C4-2B (cell line): ENCODE measurements around the gene WWOX.

ENCODE experiments used
- H3K27ac ChIP-seq: fragments of 450-650 bp; 2 replicates; pipeline ENCODE4 v1.5.1; 2017
- ZFX ChIP-seq: fragments of 450-650 bp; IDR thresholded peaks from 2 replicates; pipeline ENCODE4 v1.6.1; 2017
- TF ChIP-seq, protein P1 (sequence below): fragments of 450-650 bp; conservative IDR thresholded peaks from 2 replicates; pipeline ENCODE4 v1.5.1; 2017; ENCODE audit warnings: mild to moderate bottlenecking

The WWOX gene

DNA sequence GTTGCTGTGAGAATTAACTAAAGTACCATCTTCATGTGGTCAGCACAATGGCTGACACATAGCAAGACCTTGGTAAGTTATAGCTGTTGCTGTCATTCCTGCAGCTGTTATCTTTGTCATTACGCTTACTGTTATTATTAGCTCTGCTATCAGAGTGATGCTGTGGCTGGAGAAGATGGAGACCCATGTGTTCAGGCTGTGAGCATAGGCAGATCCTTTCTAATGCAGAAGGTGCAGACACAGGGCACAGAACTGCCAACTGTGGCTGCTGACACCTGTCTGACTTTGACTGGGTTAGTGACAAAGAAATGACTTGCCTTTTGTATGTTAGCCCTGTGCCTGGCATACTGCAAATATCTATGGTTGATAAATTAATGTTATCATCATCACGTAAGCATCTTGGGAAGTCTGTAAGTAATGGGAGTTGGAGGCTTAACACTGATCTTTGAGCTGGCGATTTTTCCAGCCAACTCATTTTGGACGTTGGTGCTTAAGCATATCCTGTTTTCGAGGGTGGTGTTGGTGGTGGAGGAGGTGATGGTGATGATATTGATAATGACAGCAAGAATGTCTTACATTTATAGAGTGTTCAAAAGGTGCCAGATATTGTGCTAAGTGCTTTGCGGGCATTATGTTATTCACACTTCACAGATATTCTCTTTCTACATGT, 695.3 kb downstream of the WWOX start:
- H3K27ac ChIP-seq = no peak overlapping the region
- TF ChIP-seq, protein P1, sequence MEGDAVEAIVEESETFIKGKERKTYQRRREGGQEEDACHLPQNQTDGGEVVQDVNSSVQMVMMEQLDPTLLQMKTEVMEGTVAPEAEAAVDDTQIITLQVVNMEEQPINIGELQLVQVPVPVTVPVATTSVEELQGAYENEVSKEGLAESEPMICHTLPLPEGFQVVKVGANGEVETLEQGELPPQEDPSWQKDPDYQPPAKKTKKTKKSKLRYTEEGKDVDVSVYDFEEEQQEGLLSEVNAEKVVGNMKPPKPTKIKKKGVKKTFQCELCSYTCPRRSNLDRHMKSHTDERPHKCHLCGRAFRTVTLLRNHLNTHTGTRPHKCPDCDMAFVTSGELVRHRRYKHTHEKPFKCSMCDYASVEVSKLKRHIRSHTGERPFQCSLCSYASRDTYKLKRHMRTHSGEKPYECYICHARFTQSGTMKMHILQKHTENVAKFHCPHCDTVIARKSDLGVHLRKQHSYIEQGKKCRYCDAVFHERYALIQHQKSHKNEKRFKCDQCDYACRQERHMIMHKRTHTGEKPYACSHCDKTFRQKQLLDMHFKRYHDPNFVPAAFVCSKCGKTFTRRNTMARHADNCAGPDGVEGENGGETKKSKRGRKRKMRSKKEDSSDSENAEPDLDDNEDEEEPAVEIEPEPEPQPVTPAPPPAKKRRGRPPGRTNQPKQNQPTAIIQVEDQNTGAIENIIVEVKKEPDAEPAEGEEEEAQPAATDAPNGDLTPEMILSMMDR = no peak
- no peak for TF ChIP-seq ZFX

DNA sequence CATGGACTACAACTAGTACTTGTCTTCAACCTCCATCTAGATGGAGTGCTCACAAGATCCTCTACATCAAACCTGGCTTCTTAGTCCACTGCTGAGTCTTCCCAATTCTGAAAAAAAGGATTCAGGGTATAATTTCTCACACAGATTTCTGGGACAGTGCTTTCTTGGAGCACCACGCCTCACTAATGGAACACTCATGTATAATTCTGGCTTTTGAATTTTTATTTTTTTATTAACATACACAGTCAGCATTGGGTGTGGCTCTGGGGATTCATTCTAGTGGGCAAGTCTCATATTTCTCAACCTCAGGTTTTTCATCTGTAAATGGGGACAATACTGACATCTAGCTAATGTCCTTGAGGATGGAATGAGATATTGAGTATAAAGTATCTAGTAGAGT, 696.0 kb downstream of the WWOX start:
- TF ChIP-seq ZFX = no peak
- TF ChIP-seq, protein P1 = no peak
- H3K27ac ChIP-seq = no peak overlapping the region

DNA sequence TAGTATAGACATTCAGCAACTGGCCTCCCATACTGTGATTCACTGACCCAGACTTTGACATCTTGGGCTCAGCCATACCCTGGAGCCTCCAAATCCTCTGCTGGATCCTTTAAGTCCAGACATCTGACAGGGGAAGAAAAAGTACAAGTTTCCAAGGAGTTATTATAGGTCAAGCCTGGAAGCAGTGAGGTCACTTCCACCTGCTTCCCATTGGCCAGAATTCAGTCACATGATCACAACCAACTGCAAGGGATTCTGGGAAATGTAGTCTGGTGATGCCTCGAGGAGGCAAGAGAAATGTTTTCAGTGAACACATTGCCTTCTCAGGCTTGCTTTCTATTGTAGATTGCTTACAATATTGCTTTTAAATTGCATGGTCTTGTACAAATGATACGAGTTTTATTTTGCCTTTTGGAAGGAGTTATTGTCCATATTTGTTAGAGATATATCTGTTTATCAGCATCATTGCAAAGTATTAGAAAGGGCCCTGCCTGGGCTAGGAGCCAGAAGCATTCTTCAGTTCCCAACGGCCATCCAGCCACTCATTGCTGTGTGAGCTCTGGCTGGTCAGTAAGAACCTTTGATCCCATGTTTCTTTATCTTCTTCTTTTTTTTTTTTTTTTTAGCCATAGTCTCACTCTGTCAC, 696.9 kb downstream of the WWOX start:
- no peak overlapping the region for H3K27ac ChIP-seq
- no peak for TF ChIP-seq ZFX

DNA sequence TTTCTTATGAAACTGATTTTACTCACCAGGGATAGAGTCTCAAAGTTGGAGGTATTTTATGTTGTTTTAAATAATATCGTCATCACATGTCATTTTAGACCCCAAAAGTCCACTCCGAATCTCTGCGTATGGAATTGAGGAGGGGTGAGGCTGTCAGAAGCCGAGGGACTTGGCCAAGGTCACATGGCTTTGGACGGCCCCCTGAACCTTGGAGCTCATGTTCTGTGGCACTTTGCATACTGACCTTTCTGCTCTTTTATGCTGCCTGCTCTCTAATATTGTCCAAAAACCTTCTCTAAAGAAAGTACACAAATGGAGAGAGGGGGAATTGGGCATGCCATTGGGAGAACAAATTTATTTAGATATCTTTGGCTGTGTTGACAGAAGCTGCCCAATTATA, 700.0 kb downstream of the WWOX start:
- H3K27ac ChIP-seq = no peak overlapping the region
- TF ChIP-seq ZFX = no peak
- TF ChIP-seq, protein P1 = no peak

DNA sequence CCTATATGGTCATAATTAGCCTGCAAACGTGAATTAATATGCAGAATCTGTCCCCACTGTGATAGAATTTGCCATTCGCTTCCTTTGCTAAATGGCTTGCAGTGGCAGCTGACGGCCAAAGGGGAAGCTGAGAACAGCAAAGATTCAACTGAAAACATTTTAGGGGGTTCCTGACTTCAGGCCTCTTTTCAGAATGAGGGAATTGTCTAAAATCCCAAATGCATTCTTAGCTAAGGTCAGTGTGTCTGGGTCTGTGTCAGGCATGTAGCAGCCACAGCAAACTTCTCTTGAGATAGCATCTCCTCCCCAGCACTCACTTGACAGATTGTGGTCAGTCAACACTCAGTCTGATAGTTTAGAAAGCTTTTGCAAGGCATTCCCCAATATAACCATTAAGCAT, 701.1 kb downstream of the WWOX start:
- no peak for TF ChIP-seq ZFX
- TF ChIP-seq, protein P1 = no peak
- no peak overlapping the region for H3K27ac ChIP-seq

GRCh38 chr16:78804058-78804735, 704.7 kb downstream of the WWOX start:
- no peak for TF ChIP-seq ZFX
- TF ChIP-seq, protein P1 = no peak
- no peak overlapping the region for H3K27ac ChIP-seq

DNA sequence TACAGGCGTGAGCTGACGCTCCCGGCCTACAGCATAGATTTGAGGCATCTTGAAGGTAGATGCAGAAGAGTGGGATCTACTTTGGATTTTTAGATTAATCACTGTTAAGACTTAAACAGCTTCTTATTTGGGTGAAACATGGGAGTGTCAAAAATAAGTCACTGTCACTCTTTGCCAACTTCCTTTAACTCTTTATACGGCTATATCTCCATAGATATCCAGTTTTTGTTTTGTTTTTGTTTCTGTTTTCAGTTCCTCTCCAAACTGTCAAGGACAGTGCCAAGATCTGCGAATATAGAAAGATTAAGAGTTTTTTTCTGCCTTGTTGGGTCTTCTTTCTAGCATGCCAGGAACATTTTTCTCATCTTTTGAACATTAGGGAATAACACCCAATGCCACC, 706.1 kb downstream of the WWOX start:
- H3K27ac ChIP-seq = no peak overlapping the region
- no peak for TF ChIP-seq ZFX
- TF ChIP-seq, protein P1 = no peak
